K562 treated with DMSO at 1 percent for 12 hours (cell line): ENCODE data around the gene PPP4R3B. TPM values are rescaled to one million over a fixed set of nuclear protein-coding genes. Genes with fewer than 3 reads are reported as not detected.

ENCODE experiments used
- total RNA-seq: library from RNA; unstranded; fragments of 300-600 nt; gene quantifications from 2 replicates; pipeline ENCODE4 v1.2.3, GENCODE V29; 2022; ENCODE audit not compliant: insufficient read depth

The PPP4R3B gene
- 10.3 and 36.8 TPM in 2 replicates for total RNA-seq

GRCh38 chr2:55617175-55618024 lies at the start of gene PPP4R3B:
PPP4R3B (minus strand) TSS chr2:55617622; CDS start chr2:55617285, 337 bp downstream.

Other genes starting within 250 kb of the PPP4R3B start
- gene CCDC88A, start 197.8 kb downstream of the PPP4R3B start, total RNA-seq, result 14.3 and 39.8 TPM in 2 replicates
- 21.8 TPM in 2 replicates for gene CFAP36, start 97.9 kb downstream of the PPP4R3B start, total RNA-seq
- 5.3 and 10.3 TPM in 2 replicates for gene PNPT1, start 76.2 kb upstream of the PPP4R3B start, total RNA-seq